ENCODE measurements around the gene RSU1. TPM values are rescaled to one million over a fixed set of nuclear protein-coding genes. Genes with fewer than 3 reads are reported as not detected.

Gene RSU1
- total RNA-seq, 1 donor from 2014 or later, result 118 TPM

GRCh38 chr10:16751244-16751643, 66.0 kb downstream of the RSU1 start:
- H3K27me3 Mint-ChIP-seq (ENCODE audit: unreplicated experiment), result no peaks in the 10 kb centered on the region
- H3K4me1 Mint-ChIP-seq (ENCODE audit: unreplicated experiment), result peaks cover 11% of the 10 kb centered on the region
- H3K36me3 Mint-ChIP-seq (ENCODE audit: low read depth, unreplicated experiment), result peaks cover 28% of the 10 kb centered on the region
- no peak overlapping the region for H3K4me3 Mint-ChIP-seq (ENCODE audit: unreplicated experiment)
- H3K9me3 Mint-ChIP-seq (ENCODE audit: unreplicated experiment), result no peaks in the 10 kb centered on the region
- DNase-seq (ENCODE audit: low spot score), result no peak
- H3K27ac Mint-ChIP-seq (ENCODE audit: unreplicated experiment), result no peak overlapping the region
- no peak for TF ChIP-seq CTCF (IDR thresholded peaks at IDR 0.05; ENCODE audit: unreplicated experiment)

GRCh38 chr10:16750461-16750860, 66.8 kb downstream of the RSU1 start:
- Mint-ChIP-seq H3K36me3 (ENCODE audit: low read depth, unreplicated experiment) (peaks cover 28% of the 10 kb centered on the region), H3K27me3 (ENCODE audit: unreplicated experiment) (no peaks in the 10 kb centered on the region), H3K4me1 (ENCODE audit: unreplicated experiment) (peaks cover 18% of the 10 kb centered on the region), H3K4me3 (ENCODE audit: unreplicated experiment) (no peak overlapping the region), H3K9me3 (ENCODE audit: unreplicated experiment) (no peaks in the 10 kb centered on the region), H3K27ac (ENCODE audit: unreplicated experiment) (no peak overlapping the region)
- no peak for DNase-seq (ENCODE audit: low spot score)
- no peak for TF ChIP-seq CTCF (IDR thresholded peaks at IDR 0.05; ENCODE audit: unreplicated experiment)

- H3K36me3 Mint-ChIP-seq (ENCODE audit: low read depth, unreplicated experiment), result peaks cover 28% of the 10 kb centered on the region
- H3K27me3 Mint-ChIP-seq (ENCODE audit: unreplicated experiment), result no peaks in the 10 kb centered on the region
- peaks cover 18% of the 10 kb centered on the region for H3K4me1 Mint-ChIP-seq (ENCODE audit: unreplicated experiment)
- DNase-seq (ENCODE audit: low spot score), result no peak
- no peak overlapping the region for H3K27ac Mint-ChIP-seq (ENCODE audit: unreplicated experiment)
- no peaks in the 10 kb centered on the region for H3K9me3 Mint-ChIP-seq (ENCODE audit: unreplicated experiment)
- TF ChIP-seq CTCF (IDR thresholded peaks at IDR 0.05; ENCODE audit: unreplicated experiment), result no peak
- no peak overlapping the region for H3K4me3 Mint-ChIP-seq (ENCODE audit: unreplicated experiment)
Measured at GRCh38 chr10:16748749-16749148, 68.5 kb downstream of the RSU1 start.

GRCh38 chr10:16746856-16747255, 70.4 kb downstream of the RSU1 start:
- peaks cover 18% of the 10 kb centered on the region for H3K36me3 Mint-ChIP-seq (ENCODE audit: low read depth, unreplicated experiment)
- no peak overlapping the region for H3K4me3 Mint-ChIP-seq (ENCODE audit: unreplicated experiment)
- H3K4me1 Mint-ChIP-seq (ENCODE audit: unreplicated experiment), result peaks cover 18% of the 10 kb centered on the region
- H3K27me3 Mint-ChIP-seq (ENCODE audit: unreplicated experiment), result no peaks in the 10 kb centered on the region
- H3K9me3 Mint-ChIP-seq (ENCODE audit: unreplicated experiment), result no peaks in the 10 kb centered on the region
- DNase-seq (ENCODE audit: low spot score), result no peak
- no peak overlapping the region for H3K27ac Mint-ChIP-seq (ENCODE audit: unreplicated experiment)
- no peak for TF ChIP-seq CTCF (IDR thresholded peaks at IDR 0.05; ENCODE audit: unreplicated experiment)

- TF ChIP-seq CTCF (IDR thresholded peaks at IDR 0.05; ENCODE audit: unreplicated experiment), result no peak
- Mint-ChIP-seq H3K9me3 (ENCODE audit: unreplicated experiment) (no peaks in the 10 kb centered on the region), H3K27me3 (ENCODE audit: unreplicated experiment) (no peaks in the 10 kb centered on the region), H3K27ac (ENCODE audit: unreplicated experiment) (no peak overlapping the region), H3K36me3 (ENCODE audit: low read depth, unreplicated experiment) (peaks cover 13% of the 10 kb centered on the region), H3K4me3 (ENCODE audit: unreplicated experiment) (no peak overlapping the region), H3K4me1 (ENCODE audit: unreplicated experiment) (peaks cover 18% of the 10 kb centered on the region)
- no peak for DNase-seq (ENCODE audit: low spot score)
Measured at GRCh38 chr10:16745061-16745460, 72.2 kb downstream of the RSU1 start.
